ENCODE measurements around the gene LAMA2.

DNA sequence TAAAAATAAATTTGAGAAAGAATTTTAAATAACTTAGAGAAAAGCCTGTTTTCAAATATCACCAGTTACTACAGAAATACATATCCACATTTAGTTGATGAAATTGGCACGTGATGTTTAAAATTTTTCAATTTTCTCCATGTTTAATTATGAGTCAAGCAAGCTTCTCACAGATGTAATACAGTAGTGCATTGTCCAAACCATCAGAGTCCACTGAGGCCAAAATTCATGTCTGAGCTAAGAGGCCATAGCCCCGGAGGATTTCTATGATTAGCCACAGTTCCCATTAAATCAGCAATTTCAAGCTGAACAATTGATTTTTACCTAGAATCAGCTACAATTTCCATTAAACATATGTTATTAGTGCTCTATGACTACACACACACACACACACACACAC lies 387.0 kb downstream of the LAMA2 start:
- TF ChIP-seq TAF1 (IDR thresholded peaks at IDR 0.05; ENCODE audit: borderline replicate concordance, insufficient read depth, low read length) (no peak), POLR2AphosphoS5 (IDR thresholded peaks at IDR 0.05; ENCODE audit: low read depth, low read length) (no peak), SIN3A (IDR thresholded peaks at IDR 0.05; ENCODE audit: borderline replicate concordance, insufficient read depth, low read length) (no peak), FOXP2 (optimal IDR thresholded peaks at IDR 0.05; ENCODE audit: borderline replicate concordance, extremely low read depth, extremely low read length, insufficient read depth) (no peak)
- TF ChIP-seq, protein P1, sequence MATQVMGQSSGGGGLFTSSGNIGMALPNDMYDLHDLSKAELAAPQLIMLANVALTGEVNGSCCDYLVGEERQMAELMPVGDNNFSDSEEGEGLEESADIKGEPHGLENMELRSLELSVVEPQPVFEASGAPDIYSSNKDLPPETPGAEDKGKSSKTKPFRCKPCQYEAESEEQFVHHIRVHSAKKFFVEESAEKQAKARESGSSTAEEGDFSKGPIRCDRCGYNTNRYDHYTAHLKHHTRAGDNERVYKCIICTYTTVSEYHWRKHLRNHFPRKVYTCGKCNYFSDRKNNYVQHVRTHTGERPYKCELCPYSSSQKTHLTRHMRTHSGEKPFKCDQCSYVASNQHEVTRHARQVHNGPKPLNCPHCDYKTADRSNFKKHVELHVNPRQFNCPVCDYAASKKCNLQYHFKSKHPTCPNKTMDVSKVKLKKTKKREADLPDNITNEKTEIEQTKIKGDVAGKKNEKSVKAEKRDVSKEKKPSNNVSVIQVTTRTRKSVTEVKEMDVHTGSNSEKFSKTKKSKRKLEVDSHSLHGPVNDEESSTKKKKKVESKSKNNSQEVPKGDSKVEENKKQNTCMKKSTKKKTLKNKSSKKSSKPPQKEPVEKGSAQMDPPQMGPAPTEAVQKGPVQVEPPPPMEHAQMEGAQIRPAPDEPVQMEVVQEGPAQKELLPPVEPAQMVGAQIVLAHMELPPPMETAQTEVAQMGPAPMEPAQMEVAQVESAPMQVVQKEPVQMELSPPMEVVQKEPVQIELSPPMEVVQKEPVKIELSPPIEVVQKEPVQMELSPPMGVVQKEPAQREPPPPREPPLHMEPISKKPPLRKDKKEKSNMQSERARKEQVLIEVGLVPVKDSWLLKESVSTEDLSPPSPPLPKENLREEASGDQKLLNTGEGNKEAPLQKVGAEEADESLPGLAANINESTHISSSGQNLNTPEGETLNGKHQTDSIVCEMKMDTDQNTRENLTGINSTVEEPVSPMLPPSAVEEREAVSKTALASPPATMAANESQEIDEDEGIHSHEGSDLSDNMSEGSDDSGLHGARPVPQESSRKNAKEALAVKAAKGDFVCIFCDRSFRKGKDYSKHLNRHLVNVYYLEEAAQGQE (IDR thresholded peaks at IDR 0.05; ENCODE audit: insufficient read depth in 1 of 2, low read depth in 2 of 2, low read length in 2 of 2), result no peak

Data from PFSK-1 (cell line).